ENCODE data around the gene YIPF7.

YIPF7 gene

DNA sequence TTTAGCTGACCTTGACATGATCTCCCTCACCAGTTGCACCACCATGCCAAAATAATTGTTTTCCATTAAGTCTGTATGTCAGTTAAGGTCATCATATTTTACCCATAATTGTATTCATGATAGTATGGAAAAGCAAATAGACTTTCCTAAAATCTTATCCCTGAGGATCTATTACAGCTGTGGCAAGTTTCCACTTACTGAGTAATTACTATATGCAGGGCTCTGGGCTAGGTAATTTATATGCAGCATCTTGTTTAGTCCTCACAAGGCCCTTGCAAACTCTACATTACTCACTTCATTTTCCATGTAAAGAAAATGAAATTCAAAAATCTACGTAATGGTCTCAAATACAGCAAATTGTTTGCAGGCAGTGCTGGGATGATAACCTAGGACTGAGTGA, 34.8 kb downstream of the YIPF7 start:
- DNase-seq, result no peak

DNA sequence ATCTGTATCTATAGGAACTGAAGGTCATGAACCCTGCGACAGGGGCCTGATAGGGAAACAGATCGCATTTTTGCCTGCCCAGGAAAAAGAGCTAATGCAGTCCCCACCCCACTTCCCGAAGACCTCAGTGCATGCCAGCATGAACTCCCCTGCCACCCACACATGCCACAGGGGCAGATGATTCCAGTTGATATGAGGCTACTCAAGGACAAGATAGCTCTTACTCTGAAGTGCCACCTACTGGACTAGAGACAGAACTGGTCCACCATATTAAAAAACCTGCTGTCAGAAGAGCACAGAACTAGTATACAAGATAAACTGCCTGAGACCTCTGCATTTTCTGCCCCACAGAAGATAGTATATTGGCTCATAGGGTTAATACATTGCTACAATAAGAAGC, 68.0 kb downstream of the YIPF7 start:
- no peak for DNase-seq

DNA sequence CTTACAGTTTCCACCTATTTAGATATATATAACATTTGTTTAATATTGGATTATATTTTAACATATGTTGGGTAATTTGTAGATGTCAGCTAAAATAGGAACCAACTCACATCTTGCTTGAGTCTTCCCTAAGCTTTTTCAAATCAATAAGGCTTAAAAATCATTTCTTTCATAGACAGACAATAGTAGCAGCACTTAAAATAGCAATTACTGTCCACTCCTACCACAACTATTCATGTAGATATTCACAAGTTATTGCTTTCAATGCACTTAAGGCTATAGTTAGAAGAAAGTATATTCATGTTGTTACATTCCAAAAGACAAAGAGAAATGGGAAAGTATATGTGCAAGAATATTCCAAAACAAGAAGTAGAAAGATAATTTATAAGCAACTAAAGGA, 71.2 kb downstream of the YIPF7 start:
- DNase-seq, result no peak

DNA sequence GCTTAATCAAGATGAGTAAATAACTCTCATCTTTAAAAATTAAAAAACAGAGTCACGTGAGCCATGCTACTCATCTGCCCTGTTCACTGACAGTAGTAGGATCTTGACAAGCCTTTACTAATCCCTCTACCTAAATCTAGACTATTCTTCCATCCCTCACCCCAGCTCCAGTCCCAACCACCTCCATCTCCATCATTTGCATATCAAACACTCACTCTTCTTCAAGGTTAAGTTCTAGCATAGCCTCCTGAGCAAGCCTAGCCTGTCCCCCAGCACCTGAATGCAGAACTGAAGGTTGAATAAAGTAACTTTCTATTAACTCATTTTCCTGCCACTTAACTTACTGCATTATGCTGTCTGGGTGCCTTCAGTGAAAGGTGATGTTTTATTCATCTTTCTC, 72.5 kb downstream of the YIPF7 start:
- no peak for DNase-seq
